GM19023 (cell line): ENCODE results near the gene TUBB4B.

Source experiments
- ATAC-seq: cut with Tn5 transposase; IDR thresholded peaks from one replicate; pipeline ENCODE4 v1.9.1; 2021; ENCODE audit warnings: mild to moderate bottlenecking, moderate library complexity; ENCODE audit not compliant: unreplicated experiment

Gene TUBB4B

DNA sequence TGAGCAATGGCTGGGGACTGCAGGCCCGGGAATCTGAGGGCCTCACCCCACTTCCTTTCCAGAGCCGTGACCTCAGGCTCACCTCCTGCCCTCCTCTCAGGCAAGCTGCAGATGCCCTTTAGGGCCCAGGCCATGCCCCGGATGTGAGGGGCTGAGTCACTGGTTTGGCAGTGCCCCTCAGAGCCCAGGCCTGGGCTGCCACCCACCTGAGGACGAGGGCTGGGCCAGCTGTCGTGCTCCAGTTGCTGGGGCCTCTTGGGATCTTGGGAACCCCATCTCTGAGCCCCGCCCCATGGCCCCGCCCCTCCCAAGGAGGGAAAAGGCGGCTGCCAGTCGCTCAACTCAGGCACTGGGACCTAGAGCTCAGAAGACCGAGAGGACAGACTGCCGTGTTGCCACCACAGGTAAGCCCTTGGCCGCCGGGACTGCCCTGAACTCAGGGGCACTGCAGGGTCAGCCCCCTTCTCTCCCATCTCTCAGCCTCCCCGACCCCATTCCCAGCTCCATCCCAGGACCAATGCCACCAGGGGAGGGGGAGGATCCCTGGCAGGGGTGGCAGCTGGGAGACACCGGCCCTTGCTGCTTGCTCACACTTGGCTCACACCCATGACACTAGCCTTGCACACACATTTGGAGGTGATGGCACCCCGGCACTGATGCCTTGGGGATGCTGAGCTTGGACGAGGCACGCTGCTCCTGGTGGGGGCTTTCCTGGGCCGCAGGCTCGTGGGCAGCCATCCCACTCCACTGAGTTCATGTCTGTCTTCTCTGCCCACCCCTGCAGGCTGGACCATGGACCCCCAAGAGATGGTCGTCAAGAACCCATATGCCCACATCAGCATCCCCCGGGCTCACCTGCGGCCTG is 16.0 kb upstream of the TUBB4B start, which contains the start of gene CYSRT1:
CYSRT1 (plus strand) TSS at position 345 of the 865 bp plus-strand sequence; CDS start at position 793, 448 bp downstream.
- no peak for ATAC-seq

DNA sequence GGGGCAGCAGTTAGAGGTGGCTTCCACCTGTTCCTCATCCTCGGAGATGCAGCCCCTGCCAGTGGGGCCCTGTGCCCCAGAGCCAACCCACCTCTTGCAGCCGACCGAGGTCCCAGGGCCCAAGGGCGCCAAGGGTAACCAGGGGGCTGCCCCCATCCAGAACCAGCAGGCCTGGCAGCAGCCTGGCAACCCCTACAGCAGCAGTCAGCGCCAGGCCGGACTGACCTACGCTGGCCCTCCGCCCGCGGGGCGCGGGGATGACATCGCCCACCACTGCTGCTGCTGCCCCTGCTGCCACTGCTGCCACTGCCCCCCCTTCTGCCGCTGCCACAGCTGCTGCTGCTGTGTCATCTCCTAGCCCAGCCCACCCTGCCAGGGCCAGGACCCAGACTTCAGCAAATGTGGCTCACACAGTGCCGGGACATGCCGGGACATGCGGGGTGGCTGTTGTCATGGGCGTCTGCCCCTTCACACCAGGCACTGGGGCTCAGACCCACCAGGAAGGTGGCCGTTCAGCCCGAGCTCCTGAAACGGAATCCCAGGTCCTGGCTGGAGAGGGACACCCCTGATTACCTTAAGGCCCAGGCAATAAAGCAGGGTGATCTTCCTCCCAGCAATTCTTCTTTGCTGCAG is 15.3 kb upstream of the TUBB4B start:
- no peak for ATAC-seq

DNA sequence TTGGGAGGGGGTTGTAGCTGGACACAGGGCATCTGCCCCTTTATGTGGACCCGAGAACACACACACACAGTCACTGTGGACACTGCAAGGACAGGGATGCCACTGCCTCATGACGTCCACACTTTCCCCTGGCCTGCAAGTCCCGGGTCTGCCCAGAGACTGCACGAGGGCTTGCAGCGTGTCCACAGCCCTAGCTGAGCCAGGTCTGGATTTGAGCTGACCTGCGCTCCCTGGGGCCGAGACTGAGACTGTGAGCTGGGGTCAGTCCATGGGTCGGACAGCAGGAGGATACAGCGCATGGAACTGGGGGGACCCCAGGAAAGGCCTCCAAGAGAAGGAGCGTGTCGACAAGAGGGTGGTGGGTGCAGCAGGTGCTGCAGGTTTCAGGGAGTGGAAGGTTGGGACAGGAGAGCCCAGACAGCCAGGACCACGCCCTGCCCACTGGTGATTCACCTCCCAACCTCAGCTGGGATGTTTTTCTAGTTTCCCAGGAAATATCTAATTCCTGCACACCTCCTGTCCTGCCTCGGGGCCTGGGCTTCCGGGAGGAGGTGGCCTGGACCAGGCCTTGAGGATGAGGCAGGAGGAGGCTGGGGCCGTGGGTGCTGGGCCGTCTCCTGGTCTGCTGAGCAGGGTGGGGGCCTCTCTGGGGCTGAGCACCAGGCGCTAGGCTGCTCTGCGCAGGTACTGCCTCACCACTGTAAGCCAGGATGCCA is 14.6 kb upstream of the TUBB4B start:
- ATAC-seq, result no peak

DNA sequence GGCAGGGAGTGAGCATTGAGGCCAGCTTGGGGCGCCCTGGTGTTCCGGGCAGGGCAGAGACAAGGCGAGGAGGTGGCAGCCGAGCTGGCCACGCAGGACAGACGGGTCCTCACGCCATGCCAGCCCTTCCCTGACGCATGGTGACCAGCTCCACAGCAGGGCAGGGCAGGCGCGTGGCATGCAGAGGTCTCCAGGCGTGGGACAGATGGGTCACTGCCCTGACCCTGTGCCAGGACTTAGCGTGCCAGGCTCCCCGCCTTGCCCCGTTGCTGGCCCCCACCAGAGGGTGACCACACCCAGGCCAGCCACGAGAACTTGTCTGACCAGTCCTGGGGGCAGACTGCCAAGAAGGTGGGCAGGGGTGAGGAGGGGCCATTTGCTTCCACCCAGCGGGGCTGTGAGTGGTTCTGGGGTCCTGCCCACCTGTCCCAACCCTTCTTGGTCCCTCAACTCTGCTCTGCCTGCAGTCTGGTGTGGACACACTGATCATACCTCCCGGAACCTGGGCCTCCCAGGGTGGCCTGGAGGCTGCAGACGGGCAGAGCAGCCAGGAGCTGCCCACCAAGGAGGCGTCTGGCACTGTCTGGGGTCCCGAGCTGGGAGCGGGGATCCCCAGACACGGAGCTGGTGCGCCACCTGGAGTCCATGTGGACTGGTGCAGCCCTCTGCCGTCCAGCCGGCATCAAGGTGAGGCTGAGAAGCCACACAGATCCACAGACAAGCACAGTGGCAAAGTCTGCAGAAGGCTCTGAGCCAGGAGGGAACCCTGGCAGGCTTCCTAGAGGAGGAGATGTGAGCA is 13.8 kb upstream of the TUBB4B start, which contains the start of gene RNF224:
RNF224 (plus strand) TSS at position 449 of the 799 bp plus-strand sequence. CDS start 834 bp downstream, outside the sequence.
- ATAC-seq, result no peak

DNA sequence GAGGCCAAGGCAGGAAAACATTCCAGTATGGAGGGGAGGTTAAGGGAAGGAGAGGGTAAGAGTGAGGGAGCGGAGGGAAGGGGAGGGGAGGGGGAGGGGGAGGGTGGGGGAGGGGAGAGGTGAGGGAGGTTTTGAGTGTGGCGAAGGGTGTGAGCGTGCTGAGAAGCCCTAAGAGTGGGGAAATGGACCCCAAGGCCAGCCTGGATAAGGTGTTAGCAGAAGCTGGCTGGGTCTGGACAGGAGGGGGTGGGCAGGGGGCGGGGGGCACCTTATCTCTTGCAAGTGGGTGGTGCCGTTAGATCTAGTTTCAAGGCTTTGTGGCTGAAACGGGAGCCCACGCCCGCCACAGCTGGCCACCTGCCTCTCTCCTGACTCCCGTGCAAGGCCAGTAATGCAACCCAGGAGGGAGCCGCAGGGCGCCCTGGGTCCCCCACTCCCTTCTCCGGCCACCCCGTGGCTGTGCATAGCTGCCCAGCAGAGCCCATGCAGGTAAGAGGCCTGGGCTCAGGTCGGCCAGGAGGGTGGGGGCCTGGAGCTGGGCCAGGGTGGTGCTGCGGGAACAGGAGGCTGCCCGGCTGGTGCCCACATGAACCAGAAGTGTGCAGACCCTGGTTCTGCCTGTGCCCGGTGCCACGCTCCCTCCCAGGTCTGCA is 13.1 kb upstream of the TUBB4B start:
- ATAC-seq, result no peak

DNA sequence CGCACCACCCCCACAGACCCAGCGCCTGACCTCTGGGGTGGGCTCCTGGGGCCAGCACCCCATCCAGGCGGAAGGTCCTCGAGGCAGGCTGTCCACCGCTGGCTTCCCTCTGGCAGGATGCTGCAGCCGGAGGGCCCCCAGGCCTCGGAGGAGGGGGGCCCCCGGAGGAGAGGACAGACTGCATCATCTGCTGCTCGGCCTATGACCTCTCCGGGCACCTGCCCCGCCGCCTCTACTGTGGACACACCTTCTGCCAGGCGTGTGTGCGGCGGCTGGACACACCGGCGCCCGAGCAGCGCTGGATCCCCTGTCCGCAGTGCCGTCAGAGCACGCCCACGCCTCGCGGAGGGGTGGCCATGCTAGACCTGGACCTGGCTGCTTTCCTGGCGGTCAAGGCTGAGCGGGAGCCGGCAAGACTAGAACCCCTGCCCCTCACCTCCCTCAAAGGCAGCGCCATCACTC is 12.6 kb upstream of the TUBB4B start:
- no peak for ATAC-seq

DNA sequence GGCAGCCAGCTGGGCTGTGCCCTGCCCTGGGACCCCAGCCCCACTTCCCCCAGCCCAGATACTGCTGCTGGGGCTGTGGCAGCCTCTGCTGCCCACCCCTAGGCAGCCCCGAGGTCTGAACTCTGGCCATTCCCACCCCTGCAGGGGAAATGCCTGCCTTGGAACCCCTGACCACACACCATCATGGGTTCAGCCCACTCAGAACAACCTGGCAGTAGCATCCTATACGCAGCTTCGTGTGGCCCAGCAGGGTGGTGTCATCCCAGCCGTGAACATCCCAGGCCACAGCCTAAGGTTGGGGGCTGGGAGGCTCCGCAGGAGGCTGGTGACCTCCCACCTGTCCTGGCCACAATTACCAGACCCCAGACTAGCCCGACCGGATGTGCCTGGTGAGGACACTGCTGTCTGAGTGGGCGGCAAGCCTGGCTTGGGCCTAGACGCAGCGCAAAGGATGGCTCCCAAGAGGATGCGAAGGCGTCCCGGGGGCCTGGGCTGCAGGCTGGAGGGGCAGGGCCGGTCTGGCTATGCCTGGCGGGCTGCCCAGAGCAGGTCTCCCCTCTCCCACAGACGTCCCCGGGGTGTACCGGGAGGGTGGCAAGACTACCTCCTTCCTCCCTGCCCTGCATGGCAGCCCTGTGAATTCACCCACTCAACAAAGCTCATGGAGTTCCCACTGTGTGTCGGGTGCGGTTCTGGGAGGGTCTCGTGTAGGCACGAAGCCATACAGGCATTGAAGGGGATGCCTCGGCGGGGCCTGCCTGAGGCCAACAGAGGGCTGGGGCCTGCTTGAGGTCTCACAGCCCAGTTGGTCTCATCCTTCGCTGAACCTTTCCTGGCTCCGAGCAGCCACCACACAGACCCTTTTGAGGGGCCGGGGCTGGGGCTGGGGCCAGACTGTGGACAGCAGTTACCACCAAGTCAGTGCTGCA is 11.9 kb upstream of the TUBB4B start:
- ATAC-seq, result no peak

DNA sequence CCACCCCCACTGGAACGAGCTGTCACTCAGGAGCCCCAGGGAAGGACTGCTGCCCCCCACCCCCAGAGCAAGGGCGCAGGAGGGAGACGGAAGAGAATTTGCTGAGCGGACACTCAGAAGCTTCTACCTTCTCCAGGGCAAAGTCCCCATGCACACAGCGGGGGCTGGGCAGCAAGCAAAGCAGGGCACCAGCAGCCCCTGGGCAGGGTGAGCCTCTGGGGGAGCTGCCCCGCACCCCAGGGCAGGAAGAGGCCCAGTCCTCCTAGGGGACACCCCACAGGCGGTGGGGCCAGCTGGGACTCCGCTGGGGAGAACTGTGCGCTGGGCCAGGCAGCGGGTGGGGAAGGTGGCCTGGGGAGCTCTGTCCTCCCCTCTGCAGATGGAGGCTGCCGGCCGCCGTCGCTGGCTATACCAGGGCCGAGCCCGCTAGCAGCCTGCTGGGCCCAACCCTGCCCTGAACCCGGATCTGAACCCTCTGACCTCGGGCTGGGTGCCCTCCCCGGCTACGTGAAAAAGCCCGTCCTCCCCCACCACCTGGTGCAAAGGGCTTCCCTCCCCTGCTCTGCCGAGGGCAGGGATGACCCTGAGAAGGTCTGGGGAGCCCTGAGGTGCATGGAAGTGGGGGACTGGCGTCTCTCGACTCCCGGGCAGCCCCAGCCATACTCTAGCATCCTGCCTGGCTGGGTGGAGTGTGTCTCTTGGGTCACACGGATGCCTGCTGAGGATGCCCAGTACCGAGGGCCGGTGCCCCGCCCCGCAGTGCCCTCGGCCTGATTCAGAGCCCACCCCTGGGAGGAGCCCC is 11.0 kb upstream of the TUBB4B start:
- ATAC-seq, result no peak

DNA sequence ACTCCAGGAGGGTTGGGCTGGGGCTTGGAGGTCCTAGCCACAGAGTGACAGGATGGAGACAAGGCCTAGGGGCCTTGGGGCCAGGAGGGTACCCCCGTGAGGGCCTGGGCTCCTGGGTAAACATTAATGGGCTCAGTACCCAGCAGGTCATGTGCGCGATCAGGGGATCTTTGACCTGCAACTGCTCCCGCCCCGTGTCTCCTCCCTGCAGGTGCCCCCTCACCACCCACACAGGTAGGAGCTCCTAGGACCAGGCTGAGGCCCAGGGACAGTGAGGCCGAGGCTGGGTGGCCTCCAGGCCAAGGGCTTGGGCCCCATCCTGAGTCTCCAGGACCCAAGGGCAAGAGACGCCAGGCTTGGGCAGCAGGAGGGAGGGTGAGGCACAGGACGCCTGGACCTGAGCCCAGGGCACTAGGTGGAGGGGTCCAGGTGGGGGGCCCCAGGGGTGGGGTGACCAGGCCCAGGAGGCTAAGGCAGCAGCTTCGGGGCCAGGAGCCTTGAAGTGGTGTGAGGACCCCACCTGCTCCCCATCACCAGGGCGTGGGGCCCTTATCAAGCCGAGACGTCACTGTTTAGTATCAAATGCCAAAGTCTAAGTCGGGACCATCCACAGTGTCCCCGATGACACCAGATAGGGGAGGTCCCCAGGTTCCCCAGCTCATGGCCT is 10.2 kb upstream of the TUBB4B start, which contains the start of gene SLC34A3:
SLC34A3 (plus strand) TSS at position 197 of the 667 bp plus-strand sequence. CDS start 802 bp downstream, outside the sequence.
- no peak for ATAC-seq

DNA sequence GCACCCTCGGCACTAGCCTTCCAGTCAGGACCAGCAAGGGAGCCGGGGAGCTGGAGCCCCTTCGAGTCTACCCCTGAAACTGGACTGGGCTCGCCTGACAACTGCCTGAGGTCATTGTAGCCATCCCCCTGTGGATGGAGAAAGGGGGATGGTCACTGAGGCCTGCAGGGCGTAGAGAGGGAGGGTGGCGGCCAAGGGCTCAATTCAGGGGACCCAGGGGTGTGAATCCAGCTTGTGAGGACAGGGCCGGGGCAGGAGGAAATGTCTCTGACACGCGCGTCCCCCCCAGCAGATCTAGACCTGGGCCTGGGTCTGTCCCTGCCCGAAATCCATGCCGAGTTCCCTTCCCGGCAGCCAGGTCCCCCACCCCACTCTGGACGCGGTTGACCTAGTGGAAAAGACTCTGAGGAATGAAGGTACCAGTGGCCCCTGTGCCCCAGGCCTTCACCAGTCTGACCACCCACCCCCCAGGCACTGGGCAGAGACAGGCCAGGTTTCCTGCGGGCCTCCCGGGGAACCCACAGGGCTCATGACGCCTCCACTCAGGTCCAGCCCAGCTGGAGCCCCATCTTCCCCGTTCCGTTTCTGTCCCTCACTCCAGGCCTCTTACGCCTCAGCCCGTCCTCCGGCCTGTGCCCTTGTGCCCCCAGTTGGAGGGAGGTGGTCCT is 9.6 kb upstream of the TUBB4B start:
- no peak for ATAC-seq

DNA sequence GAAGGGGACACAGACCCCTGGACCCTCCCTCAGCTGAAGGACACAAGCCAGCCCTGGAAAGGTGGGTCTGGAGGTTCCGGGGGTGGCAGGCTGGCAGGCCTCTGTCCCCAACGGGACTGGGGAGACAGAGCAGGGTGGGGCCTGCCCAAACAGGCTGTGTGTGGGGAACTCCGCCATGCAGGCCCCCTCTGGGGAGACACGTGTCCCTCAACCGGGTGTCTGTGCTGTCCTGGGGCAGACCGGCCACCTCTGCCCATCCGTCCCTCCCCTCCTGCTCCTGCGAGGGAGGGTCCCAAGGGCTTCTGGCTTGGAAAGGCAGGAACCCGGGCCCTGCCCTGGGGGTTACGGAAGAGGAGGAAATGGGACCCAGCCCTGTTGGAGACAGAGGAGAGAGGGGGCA is 9.0 kb upstream of the TUBB4B start:
- ATAC-seq, result no peak

DNA sequence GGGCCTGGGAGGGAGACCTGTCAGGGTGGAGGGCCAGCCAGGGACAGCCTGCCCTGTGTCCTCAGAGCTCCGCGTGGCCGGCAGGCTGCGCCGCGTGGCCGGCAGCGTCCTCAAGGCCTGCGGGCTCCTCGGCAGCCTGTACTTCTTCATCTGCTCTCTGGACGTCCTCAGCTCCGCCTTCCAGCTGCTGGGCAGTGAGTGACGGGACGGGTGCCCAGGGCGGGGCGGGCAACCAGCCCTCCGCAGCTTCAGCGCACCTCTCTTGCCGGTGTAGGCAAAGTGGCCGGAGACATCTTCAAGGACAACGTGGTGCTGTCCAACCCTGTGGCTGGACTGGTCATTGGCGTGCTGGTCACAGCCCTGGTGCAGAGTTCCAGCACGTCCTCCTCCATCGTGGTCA is 8.6 kb upstream of the TUBB4B start:
- no peak for ATAC-seq

DNA sequence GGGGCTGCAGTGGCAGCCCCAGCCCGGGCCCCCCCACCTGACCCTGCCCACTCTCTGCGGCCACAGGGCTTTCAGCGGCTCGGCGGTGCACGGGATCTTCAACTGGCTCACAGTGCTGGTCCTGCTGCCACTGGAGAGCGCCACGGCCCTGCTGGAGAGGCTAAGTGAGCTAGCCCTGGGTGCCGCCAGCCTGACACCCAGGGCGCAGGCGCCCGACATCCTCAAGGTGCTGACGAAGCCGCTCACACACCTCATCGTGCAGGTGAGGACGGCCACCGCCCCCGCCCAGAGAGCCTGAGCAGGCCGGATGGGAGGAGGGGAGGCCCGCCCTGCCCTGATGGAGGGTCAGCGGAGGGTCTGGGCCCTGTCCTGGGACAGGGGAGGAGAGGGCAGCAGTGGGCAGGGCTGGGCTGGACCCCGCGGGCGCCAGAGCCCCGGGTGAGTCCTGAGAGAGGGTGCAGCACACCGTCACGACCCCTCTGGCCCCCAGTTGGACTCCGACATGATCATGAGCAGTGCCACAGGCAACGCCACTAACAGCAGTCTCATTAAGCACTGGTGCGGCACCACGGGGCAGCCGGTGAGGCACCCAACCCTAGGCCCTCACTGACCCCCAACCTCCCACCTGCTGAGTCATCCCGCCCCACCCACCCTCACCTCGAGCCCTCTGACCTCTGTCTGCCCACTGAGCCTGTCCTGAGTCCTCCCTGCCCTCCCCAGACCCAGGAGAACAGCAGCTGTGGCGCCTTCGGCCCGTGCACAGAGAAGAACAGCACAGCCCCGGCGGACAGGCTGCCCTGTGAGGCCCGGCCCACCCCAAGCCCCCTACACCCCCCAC is 7.7 kb upstream of the TUBB4B start:
- no peak for ATAC-seq

DNA sequence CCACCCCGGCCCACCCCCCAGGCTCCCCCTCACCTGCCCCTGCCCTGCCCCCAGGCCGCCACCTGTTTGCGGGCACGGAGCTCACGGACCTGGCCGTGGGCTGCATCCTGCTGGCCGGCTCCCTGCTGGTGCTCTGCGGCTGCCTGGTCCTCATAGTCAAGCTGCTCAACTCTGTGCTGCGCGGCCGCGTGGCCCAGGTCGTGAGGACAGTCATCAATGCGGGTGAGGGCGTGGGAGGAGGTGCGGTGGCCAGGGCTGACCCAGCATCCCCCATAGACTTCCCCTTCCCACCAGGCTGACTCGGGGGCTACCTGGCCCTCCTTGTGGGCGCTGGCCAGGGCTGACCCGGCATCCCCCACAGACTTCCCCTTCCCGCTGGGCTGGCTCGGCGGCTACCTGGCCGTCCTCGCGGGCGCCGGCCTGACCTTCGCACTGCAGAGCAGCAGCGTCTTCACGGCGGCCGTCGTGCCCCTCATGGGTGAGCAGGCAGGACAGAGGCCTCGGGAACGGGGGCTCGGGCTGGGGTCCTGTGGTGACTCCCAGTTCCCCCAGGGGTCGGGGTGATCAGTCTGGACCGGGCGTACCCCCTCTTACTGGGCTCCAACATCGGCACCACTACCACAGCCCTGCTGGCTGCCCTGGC is 6.9 kb upstream of the TUBB4B start:
- no peak for ATAC-seq

DNA sequence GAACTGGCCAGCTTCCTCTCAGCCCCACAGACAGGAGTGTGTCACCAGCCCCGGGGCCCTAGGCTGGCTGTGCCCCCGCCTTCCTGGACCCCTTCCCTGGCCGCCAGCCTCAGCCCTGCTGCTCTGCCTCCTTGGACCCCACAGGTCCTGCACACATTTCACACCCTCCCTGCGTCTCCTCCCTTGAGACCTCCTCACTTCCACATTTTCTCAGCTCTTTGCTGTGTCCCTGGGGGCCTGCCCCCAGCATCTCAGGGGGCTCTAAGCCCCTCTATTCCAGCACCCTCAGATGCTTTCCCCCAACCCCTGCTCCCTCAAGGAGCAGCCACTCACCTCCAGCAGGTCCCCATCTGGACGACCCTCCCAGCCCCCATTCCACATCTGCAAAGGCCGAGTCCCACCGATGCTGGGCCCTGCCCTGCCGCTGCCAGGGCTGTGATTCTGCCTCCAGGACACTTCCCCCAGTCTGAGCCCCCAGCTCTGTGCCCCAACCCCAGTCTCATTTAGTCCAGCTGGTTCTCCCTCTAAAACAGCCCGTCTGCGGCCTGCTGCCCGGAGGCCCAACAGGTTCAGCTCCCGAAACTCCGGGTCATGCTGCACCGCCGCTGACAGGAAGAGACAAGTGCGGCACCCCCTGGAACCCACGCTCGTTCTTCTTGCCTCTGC is 6.2 kb upstream of the TUBB4B start:
- ATAC-seq, result no peak
